C4-2B (cell line): ENCODE results near the gene KREMEN2.
"Not testable (repeated sequence)": the region's sequence is repeated elsewhere in the genome, so short reads cannot be mapped to it uniquely, and the experiment has no call there.

Experiments used
- H3K27ac ChIP-seq: fragments of 450-650 bp; 2 replicates; pipeline ENCODE4 v1.5.1; 2017
- ZFX ChIP-seq: fragments of 450-650 bp; IDR thresholded peaks from 2 replicates; pipeline ENCODE4 v1.6.1; 2017
- TF ChIP-seq, protein P1 (sequence below): fragments of 450-650 bp; conservative IDR thresholded peaks from 2 replicates; pipeline ENCODE4 v1.5.1; 2017; ENCODE audit warnings: mild to moderate bottlenecking

Gene KREMEN2

GRCh38 chr16:2926650-2926999 lies 37.5 kb upstream of the KREMEN2 start:
- H3K27ac ChIP-seq: no peak overlapping the region
- no peak for TF ChIP-seq ZFX
- TF ChIP-seq, protein P1, sequence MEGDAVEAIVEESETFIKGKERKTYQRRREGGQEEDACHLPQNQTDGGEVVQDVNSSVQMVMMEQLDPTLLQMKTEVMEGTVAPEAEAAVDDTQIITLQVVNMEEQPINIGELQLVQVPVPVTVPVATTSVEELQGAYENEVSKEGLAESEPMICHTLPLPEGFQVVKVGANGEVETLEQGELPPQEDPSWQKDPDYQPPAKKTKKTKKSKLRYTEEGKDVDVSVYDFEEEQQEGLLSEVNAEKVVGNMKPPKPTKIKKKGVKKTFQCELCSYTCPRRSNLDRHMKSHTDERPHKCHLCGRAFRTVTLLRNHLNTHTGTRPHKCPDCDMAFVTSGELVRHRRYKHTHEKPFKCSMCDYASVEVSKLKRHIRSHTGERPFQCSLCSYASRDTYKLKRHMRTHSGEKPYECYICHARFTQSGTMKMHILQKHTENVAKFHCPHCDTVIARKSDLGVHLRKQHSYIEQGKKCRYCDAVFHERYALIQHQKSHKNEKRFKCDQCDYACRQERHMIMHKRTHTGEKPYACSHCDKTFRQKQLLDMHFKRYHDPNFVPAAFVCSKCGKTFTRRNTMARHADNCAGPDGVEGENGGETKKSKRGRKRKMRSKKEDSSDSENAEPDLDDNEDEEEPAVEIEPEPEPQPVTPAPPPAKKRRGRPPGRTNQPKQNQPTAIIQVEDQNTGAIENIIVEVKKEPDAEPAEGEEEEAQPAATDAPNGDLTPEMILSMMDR: no peak

GRCh38 chr16:2927010-2927646 lies 36.9 kb upstream of the KREMEN2 start:
- no peak overlapping the region for H3K27ac ChIP-seq
- TF ChIP-seq, protein P1: peak; percentile 98
- TF ChIP-seq ZFX: no peak

DNA sequence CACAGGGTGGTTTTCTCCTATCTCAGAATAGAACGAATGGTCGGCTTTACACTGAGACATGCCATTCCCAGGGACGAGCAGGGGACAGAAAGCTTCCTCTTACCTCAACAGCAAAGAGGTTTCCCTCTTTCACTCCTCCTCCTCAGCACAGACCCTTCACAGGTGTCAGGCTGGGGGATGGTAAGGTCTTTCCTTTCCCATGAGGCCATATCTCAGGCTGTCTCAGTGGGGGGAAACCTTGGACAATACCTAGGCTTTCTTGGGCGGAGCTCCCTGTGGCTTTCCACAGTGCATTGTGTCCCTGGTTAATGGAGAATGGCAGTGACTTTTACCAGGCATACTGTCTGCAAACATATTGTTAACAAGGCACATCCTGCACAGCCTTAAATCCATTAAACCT lies 35.9 kb upstream of the KREMEN2 start:
- not testable (repeated sequence) for H3K27ac ChIP-seq

DNA sequence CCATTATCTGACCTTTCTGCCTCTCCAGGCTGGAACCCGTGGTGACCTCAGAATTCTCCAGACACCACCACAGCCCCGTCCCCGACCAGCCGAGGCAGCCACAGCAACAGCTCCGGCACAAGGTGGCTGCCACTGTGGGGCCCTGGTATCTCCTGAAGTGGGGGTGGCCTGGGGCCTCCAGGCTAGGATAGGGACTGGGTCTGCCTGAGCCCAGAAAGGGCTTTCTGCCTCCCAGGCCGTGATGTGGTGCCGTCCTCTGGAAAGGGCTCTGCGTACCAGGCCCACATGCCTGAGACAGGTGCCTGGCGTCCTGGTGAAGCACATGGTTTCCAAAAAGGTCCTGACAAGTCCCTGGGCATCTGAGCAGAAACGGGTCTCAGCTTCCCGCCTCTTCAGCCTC lies 35.3 kb upstream of the KREMEN2 start:
- TF ChIP-seq, protein P1: no peak
- TF ChIP-seq ZFX: no peak
- no peak overlapping the region for H3K27ac ChIP-seq

DNA sequence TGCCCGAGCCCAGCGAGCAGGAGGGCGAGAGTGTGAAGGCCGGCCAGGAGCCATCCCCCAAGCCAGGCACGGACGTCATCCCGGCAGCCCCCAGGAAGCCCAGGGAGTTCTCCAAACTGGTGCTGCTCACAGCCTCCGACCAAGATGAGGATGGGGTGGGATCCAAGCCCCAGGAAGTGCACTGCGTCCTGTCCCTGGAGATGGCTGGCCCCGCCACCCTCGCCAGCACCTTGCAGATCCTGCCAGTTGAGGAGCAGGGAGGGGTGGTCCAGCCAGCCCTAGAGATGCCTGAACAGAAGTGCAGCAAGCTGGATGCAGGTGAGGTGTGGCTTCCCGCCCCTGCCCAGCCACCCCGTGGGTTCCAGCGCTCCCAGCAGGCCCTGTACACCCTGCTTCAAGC lies 34.4 kb upstream of the KREMEN2 start:
- H3K27ac ChIP-seq: no peak overlapping the region
- TF ChIP-seq, protein P1: no peak
- TF ChIP-seq ZFX: no peak

GRCh38 chr16:2930236-2930635 lies 33.8 kb upstream of the KREMEN2 start:
- no peak overlapping the region for H3K27ac ChIP-seq
- TF ChIP-seq, protein P1: no peak
- no peak for TF ChIP-seq ZFX

DNA sequence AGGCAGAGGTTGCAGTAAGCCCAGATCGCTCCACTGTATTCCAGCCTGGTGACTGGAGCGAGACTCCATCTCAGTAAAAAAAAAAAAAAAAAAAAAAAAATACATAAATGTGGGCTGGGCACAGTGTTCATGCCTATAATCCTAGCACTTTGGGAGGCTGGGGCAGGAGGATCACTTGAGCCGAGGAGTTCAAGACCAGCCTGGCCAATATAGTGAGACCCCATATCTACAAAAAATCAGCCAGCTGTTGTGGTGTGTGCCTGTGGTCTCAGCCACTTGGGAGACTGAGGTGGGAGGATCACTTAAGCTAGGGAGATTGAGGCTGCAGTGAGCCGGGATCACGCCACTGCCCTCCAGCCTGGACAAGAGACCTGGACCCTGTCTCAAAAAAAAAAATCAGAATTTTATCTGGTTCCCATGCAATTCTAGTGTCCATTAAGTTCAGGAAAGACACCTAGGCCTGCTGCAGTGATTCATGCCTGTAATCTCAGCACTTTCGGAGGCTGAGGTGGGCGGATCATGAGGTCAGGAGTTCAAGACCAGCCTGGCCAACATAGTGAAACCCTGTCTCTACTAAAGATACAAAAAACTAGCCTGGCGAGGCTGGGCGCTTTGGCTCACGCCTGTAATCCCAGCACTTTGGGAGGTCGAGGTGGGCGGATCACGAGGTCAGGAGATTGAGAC lies 32.7 kb upstream of the KREMEN2 start:
- not testable (repeated sequence) for H3K27ac ChIP-seq

- TF ChIP-seq, protein P1: no peak
- TF ChIP-seq ZFX: no peak
- H3K27ac ChIP-seq: no peak overlapping the region
These were observed 30.9 kb upstream of the KREMEN2 start for GRCh38 chr16:2933136-2933535.
